Subcutaneous adipose tissue (tissue), 4 donors: Measurements from ENCODE around the gene EPN1. TPM values are rescaled to one million over a fixed set of nuclear protein-coding genes. Genes with fewer than 3 reads are reported as not detected.

Experiments
- total RNA-seq, 4 donors: library from RNA; depleted of rRNA; stranded (reverse); fragments of >200 nt; gene quantifications; one replicate each; pipeline ENCODE4 v1.1.0, GENCODE V29; 2016
- TF ChIP-seq, protein P1 (sequence below): fragments of 450-650 bp; IDR thresholded peaks from one replicate; pipeline ENCODE4 v1.5.1; 2016; ENCODE audit warnings: low read depth, mild to moderate bottlenecking, control low read depth, antibody characterized with exemption, moderate library complexity

Gene EPN1
- total RNA-seq, 4 donors from 2014 or later: 27.6 to 118 (median 59.7) TPM

GRCh38 chr19:55688422-55689218 is 13.6 kb downstream of the EPN1 start:
- TF ChIP-seq, protein P1, sequence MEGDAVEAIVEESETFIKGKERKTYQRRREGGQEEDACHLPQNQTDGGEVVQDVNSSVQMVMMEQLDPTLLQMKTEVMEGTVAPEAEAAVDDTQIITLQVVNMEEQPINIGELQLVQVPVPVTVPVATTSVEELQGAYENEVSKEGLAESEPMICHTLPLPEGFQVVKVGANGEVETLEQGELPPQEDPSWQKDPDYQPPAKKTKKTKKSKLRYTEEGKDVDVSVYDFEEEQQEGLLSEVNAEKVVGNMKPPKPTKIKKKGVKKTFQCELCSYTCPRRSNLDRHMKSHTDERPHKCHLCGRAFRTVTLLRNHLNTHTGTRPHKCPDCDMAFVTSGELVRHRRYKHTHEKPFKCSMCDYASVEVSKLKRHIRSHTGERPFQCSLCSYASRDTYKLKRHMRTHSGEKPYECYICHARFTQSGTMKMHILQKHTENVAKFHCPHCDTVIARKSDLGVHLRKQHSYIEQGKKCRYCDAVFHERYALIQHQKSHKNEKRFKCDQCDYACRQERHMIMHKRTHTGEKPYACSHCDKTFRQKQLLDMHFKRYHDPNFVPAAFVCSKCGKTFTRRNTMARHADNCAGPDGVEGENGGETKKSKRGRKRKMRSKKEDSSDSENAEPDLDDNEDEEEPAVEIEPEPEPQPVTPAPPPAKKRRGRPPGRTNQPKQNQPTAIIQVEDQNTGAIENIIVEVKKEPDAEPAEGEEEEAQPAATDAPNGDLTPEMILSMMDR: no peak

- TF ChIP-seq, protein P1: no peak
Measured at GRCh38 chr19:55689411-55690108, 14.5 kb downstream of the EPN1 start.

- TF ChIP-seq, protein P1: no peak
Measured at GRCh38 chr19:55690109-55690768, 15.2 kb downstream of the EPN1 start.

DNA sequence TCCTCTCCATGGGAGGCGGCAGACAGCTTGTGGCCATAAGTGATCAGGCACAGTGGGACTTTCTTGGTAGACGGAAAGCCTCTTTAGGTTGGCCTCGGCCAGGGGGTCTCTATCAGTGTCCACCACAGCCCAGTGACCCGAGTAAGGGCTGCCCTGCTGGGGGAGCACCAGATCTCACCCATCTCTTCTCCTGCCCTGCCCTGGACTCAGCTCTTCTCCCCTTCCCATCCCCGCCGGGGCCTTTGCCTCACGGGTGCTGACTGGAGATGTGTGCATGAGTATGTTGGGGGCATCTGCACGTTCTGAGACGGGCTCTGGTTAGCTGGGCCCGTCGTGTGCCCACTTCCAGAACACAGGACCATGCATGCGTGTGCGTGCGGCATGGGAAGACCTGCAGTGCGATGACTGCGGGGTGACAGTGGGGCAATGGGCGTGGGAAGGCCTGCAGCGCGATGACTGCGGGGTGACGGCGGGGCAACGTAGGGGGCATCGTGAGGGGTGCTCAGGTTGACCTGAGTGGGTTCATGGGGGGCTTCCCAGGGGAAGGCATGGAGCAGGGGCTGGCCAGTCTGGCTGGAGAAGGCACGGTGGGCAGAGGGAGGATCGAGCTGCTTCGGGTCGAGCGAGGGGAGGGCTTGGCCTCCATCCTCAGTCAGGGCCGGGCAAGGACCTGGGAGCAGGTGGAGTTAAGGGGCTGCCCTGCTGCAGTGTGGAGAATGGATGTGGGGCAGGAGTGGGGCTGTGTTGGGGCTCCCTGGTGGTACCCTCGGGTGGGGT is 15.9 kb downstream of the EPN1 start:
- TF ChIP-seq, protein P1: no peak

DNA sequence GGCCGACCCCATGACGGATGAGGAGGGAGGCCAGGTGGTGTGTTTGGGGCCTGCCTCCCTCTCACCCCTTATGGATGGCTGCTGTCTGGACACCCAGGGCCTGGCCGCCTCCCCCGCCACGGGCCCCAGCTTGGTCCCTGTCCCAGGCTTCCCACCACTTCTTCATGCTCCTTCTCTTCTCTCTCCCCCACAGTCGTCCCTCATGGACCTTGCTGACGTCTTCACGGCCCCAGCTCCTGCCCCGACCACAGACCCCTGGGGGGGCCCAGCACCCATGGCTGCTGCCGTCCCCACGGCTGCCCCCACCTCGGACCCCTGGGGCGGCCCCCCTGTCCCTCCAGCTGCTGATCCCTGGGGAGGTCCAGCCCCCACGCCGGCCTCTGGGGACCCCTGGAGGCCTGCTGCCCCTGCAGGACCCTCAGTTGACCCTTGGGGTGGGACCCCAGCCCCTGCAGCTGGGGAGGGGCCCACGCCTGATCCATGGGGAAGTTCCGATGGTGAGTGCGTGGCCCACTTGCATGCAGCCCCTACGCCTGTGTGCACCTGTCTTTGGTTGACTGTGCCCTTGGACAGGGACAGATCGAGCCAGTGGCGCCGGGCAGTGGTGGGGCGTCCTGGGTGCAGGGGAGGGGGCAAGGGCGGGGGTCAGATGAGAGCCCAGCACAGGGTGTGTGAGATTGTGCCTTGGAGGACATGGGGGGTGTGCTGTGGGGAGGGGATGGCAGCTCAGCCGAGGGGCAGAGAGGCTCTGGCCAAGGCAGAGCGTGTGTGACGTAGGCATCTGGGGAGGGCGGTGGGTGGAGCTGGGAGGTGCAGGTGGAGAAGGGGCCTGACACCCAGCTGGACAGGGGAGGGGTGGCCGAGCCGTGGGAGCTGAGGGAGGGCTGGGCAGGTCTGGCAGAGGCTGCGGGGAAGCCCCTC is 16.8 kb downstream of the EPN1 start:
- TF ChIP-seq, protein P1: no peak

DNA sequence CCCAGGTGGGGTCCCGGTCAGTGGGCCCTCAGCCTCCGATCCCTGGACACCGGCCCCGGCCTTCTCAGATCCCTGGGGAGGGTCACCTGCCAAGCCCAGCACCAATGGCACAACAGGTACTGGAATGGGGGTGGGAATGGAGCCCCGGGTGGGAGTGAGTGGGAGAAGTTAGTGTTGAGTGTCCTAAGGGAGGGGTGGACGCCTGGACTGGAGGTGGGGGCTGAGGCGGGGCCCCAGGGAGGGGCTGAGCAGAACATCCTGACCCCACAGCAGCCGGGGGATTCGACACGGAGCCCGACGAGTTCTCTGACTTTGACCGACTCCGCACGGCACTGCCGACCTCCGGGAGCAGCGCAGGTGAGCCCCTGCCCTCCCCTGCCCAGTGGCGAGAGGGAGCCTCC is 17.7 kb downstream of the EPN1 start:
- TF ChIP-seq, protein P1: no peak
